HL-60 (cell line): ENCODE data around the gene PASK.

Source experiments
- CTCF ChIP-seq: IDR thresholded peaks from one replicate; pipeline ENCODE4 v1.5.1; 2011; ENCODE audit warnings: low read length, control low read depth, inconsistent platforms; ENCODE audit not compliant: insufficient read depth
- GABPA ChIP-seq: IDR thresholded peaks from 2 replicates; pipeline ENCODE4 v1.6.1; 2012; ENCODE audit warnings: low read depth
- POLR2AphosphoS5 ChIP-seq: IDR thresholded peaks from 2 replicates; pipeline ENCODE4 v1.6.1; 2012; ENCODE audit warnings: low read depth
- REST ChIP-seq: IDR thresholded peaks from 2 replicates; pipeline ENCODE4 v1.6.1; 2012; ENCODE audit warnings: low read depth; ENCODE audit not compliant: insufficient replicate concordance

- TF ChIP-seq POLR2AphosphoS5 (no peak), CTCF (no peak), GABPA (no peak), REST (no peak)
These were observed 68.7 kb downstream of the PASK start for GRCh38 chr2:241080405-241081189.
